Measurements from ENCODE around the gene TRERF1.

Gene TRERF1

GRCh38 chr6:42426191-42426590 is 25.5 kb downstream of the TRERF1 start:
- H3K4me1 ChIP-seq (ENCODE audit: control insufficient read depth, insufficient read depth, low read length), result no peaks in the 10 kb centered on the region
- H3K4me3 ChIP-seq (ENCODE audit: low read depth, low read length), result no peak overlapping the region
- no peaks in the 10 kb centered on the region for H3K9me3 ChIP-seq (ENCODE audit: control insufficient read depth, insufficient read depth, low read depth, low read length)
- CTCF ChIA-PET, result no interaction called here
- no peaks in the 10 kb centered on the region for H3K36me3 ChIP-seq (ENCODE audit: control insufficient read depth in 2 of 2, insufficient read depth in 1 of 2, low read length in 2 of 2)
- no peak overlapping the region for H3K27ac ChIP-seq (ENCODE audit: extremely low read depth, low read depth, low read length)
- TF ChIP-seq BCL11B (tag by site-specific recombination; IDR thresholded peaks at IDR 0.05; ENCODE audit: low read depth), result no peak
- no peak for TF ChIP-seq ZNF548 (tag by site-specific recombination; IDR thresholded peaks at IDR 0.05)
- no peak for TF ChIP-seq ZNF707 (tag by site-specific recombination; IDR thresholded peaks at IDR 0.05)
- TF ChIP-seq ZSCAN16 (tag by site-specific recombination; IDR thresholded peaks at IDR 0.05), result no peak
- TF ChIP-seq ZNF292 (tag by site-specific recombination; IDR thresholded peaks at IDR 0.05; ENCODE audit: borderline replicate concordance, low read depth), result no peak
- no peak for TF ChIP-seq KLF8 (tag by site-specific recombination; IDR thresholded peaks at IDR 0.05)
- no peak for TF ChIP-seq ZBTB10 (tag by site-specific recombination; IDR thresholded peaks at IDR 0.05)
- no peak for TF ChIP-seq ZNF629 (tag by site-specific recombination; IDR thresholded peaks at IDR 0.05)
- no peak for TF ChIP-seq ZNF48 (tag by site-specific recombination; IDR thresholded peaks at IDR 0.05)
- TF ChIP-seq RBAK (tag by site-specific recombination; IDR thresholded peaks at IDR 0.05), result no peak
- no peak for TF ChIP-seq ZNF670 (tag by site-specific recombination; IDR thresholded peaks at IDR 0.05; ENCODE audit: low read depth)
- no peak for TF ChIP-seq ZNF211 (tag by site-specific recombination; IDR thresholded peaks at IDR 0.05; ENCODE audit: low read depth)
- POLR2A ChIA-PET, result no interaction called here

GRCh38 chr6:42424906-42425474 is 26.7 kb downstream of the TRERF1 start:
- Histone ChIP-seq H3K27ac (ENCODE audit: extremely low read depth, low read depth, low read length) (no peak overlapping the region), H3K9me3 (ENCODE audit: control insufficient read depth, insufficient read depth, low read depth, low read length) (no peaks in the 10 kb centered on the region), H3K4me1 (ENCODE audit: control insufficient read depth, insufficient read depth, low read length) (no peaks in the 10 kb centered on the region), H3K36me3 (ENCODE audit: control insufficient read depth in 2 of 2, insufficient read depth in 1 of 2, low read length in 2 of 2) (no peaks in the 10 kb centered on the region), H3K4me3 (ENCODE audit: low read depth, low read length) (no peak overlapping the region)
- POLR2A ChIA-PET, result interaction anchor here (0.5 kb wide), 1 partner anchor 19 kb away, joined by 3 read pairs; no protein-coding TSS in a partner anchor
- CTCF ChIA-PET, result interaction anchor here (0.6 to 1.7 kb wide), 2 partner anchors 123 to 381 kb away, joined by 4 to 11 read pairs; no protein-coding TSS in a partner anchor
- TF ChIP-seq ZBTB17 (tag by site-specific recombination; IDR thresholded peaks at IDR 0.05) (no peak), ZNF544 (tag by site-specific recombination; IDR thresholded peaks at IDR 0.05) (no peak), SCRT1 (tag by site-specific recombination; IDR thresholded peaks at IDR 0.05; ENCODE audit: borderline replicate concordance) (no peak), ZFP69B (tag by site-specific recombination; IDR thresholded peaks at IDR 0.05) (no peak), ZNF530 (tag by site-specific recombination; IDR thresholded peaks at IDR 0.05; ENCODE audit: low read depth) (no peak), ZNF529 (tag by site-specific recombination; IDR thresholded peaks at IDR 0.05; ENCODE audit: insufficient replicate concordance) (no peak), BCL6B (tag by site-specific recombination; IDR thresholded peaks at IDR 0.05) (no peak), ZNF629 (tag by site-specific recombination; IDR thresholded peaks at IDR 0.05) (no peak), ZNF548 (tag by site-specific recombination; IDR thresholded peaks at IDR 0.05) (no peak), SCRT2 (tag by site-specific recombination; IDR thresholded peaks at IDR 0.05) (no peak), IKZF3 (tag by site-specific recombination; IDR thresholded peaks at IDR 0.05) (no peak), CTCF (tag by site-specific recombination; IDR thresholded peaks at IDR 0.05) (no peak), ZSCAN16 (tag by site-specific recombination; IDR thresholded peaks at IDR 0.05) (no peak), AEBP2 (tag by site-specific recombination; IDR thresholded peaks at IDR 0.05; ENCODE audit: borderline replicate concordance) (no peak), ZSCAN30 (tag by site-specific recombination; IDR thresholded peaks at IDR 0.05) (no peak), ZNF645 (tag by site-specific recombination; IDR thresholded peaks at IDR 0.05) (no peak)
